ENCODE data around the gene SETD2. TPM values are rescaled to one million over a fixed set of nuclear protein-coding genes. Genes with fewer than 3 reads are reported as not detected.
"Not testable (repeated sequence)": the region's sequence is repeated elsewhere in the genome, so short reads cannot be mapped to it uniquely, and the experiment has no call there.

The SETD2 gene
- total RNA-seq, 1 donor from 2014 or later = 73.9 TPM

DNA sequence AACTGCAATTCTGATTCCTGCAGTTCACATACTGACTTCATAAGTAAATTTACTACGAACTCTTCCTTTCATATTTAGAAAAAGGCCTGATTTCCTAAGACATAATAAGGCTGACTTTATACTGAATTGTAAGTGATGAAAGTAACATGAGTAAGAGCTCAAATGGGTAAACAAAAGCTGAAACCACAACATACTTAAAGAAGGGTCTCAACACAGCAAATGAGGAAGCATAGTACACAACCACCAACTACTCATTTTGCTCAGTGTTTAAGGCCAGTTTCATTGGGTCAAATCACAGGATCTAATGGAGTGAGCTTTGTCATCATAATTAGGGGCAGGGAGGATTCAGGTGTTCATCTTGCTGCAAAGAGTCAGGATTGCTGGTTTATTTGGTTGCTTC is 81.4 kb downstream of the SETD2 start:
- TF ChIP-seq, protein P1, sequence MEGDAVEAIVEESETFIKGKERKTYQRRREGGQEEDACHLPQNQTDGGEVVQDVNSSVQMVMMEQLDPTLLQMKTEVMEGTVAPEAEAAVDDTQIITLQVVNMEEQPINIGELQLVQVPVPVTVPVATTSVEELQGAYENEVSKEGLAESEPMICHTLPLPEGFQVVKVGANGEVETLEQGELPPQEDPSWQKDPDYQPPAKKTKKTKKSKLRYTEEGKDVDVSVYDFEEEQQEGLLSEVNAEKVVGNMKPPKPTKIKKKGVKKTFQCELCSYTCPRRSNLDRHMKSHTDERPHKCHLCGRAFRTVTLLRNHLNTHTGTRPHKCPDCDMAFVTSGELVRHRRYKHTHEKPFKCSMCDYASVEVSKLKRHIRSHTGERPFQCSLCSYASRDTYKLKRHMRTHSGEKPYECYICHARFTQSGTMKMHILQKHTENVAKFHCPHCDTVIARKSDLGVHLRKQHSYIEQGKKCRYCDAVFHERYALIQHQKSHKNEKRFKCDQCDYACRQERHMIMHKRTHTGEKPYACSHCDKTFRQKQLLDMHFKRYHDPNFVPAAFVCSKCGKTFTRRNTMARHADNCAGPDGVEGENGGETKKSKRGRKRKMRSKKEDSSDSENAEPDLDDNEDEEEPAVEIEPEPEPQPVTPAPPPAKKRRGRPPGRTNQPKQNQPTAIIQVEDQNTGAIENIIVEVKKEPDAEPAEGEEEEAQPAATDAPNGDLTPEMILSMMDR (IDR thresholded peaks at IDR 0.05; ENCODE audit: unreplicated experiment) = no peak
- H3K9me3 Mint-ChIP-seq (ENCODE audit: low read depth) = no peaks in the 10 kb centered on the region
- H3K27ac Mint-ChIP-seq = no peak overlapping the region
- no peak for DNase-seq (ENCODE audit: low spot score, unreplicated experiment)
- peaks cover 20% of the 10 kb centered on the region for H3K36me3 Mint-ChIP-seq (ENCODE audit: insufficient read depth)
- H3K4me1 Mint-ChIP-seq (ENCODE audit: low read depth) = no peaks in the 10 kb centered on the region
- no peak overlapping the region for H3K4me3 Mint-ChIP-seq (ENCODE audit: low read depth)
- no peaks in the 10 kb centered on the region for H3K27me3 Mint-ChIP-seq

DNA sequence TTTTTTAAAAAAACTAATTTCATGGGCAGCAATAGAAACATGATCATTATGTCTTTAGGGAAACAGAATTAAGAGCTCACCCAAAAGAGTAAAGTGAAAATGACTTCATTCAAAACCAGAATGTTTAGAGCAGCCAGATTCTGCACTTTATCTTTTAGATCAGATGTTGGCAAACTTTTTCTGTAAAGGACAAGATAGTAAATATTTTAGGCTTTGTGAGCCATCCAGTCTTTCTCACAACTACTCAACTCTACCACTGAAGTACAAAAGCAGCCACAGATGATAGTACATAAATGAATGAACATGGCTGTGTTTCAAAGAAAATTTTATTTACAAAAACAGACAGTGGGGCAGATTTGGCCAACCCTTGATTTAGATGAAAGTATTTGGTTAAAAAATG is 84.5 kb downstream of the SETD2 start:
- TF ChIP-seq, protein P1 (IDR thresholded peaks at IDR 0.05; ENCODE audit: unreplicated experiment) = no peak
- Mint-ChIP-seq H3K36me3 (ENCODE audit: insufficient read depth) (peaks cover 20% of the 10 kb centered on the region), H3K4me3 (ENCODE audit: low read depth) (no peak overlapping the region), H3K27me3 (no peaks in the 10 kb centered on the region), H3K9me3 (ENCODE audit: low read depth) (no peaks in the 10 kb centered on the region), H3K27ac (no peak overlapping the region), H3K4me1 (ENCODE audit: low read depth) (no peaks in the 10 kb centered on the region)
- no peak for DNase-seq (ENCODE audit: low spot score, unreplicated experiment)

DNA sequence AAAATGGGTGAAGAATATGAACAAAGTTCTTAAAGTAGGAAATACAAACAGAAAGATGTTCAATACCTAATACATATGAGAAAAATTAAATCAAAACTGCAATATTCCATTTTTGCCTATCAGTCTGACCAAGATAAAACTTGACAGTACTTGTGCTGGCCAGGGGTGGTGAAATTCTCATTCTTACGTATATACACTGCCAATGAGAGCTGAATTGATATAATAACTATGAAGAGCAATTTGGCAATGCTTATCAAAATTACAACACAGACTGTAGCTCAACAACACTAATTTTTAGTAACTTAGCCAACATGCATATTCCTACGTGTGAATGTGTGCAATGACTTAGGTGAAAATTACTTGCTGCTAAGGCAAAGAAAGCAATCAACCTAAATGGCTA is 90.2 kb downstream of the SETD2 start:
- H3K36me3 Mint-ChIP-seq (ENCODE audit: insufficient read depth) = peaks cover 8% of the 10 kb centered on the region
- no peak overlapping the region for H3K27ac Mint-ChIP-seq
- no peaks in the 10 kb centered on the region for H3K4me1 Mint-ChIP-seq (ENCODE audit: low read depth)
- no peaks in the 10 kb centered on the region for H3K27me3 Mint-ChIP-seq
- no peak for DNase-seq (ENCODE audit: low spot score, unreplicated experiment)
- no peaks in the 10 kb centered on the region for H3K9me3 Mint-ChIP-seq (ENCODE audit: low read depth)
- H3K4me3 Mint-ChIP-seq (ENCODE audit: low read depth) = no peak overlapping the region
- TF ChIP-seq, protein P1 (IDR thresholded peaks at IDR 0.05; ENCODE audit: unreplicated experiment) = no peak

DNA sequence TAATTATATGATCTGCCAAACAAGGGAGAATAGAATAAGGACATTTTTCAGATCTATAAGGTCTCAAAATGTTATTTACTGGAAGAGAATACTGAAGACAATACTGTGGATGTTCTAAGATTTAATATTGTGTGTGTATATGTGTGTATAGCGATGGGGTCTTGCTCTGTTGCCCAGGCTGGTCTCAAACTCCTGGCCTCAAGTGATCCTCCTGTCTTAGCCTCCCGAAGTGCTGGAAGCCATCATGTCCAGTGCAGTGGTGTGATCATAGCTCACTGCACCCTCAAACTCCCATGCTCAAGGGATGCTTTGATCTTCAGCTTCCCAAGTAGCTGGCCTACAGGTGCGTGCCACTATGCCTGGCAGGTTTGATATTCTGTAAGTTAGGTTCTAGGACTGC is 93.1 kb downstream of the SETD2 start:
- no peak for DNase-seq (ENCODE audit: low spot score, unreplicated experiment)
- TF ChIP-seq, protein P1 (IDR thresholded peaks at IDR 0.05; ENCODE audit: unreplicated experiment) = no peak
- H3K4me1 Mint-ChIP-seq (ENCODE audit: low read depth) = peaks cover 12% of the 10 kb centered on the region
- H3K27me3 Mint-ChIP-seq = no peaks in the 10 kb centered on the region
- peaks cover 9% of the 10 kb centered on the region for H3K36me3 Mint-ChIP-seq (ENCODE audit: insufficient read depth)
- H3K9me3 Mint-ChIP-seq (ENCODE audit: low read depth) = no peaks in the 10 kb centered on the region
- no peak overlapping the region for H3K27ac Mint-ChIP-seq
- no peak overlapping the region for H3K4me3 Mint-ChIP-seq (ENCODE audit: low read depth)

DNA sequence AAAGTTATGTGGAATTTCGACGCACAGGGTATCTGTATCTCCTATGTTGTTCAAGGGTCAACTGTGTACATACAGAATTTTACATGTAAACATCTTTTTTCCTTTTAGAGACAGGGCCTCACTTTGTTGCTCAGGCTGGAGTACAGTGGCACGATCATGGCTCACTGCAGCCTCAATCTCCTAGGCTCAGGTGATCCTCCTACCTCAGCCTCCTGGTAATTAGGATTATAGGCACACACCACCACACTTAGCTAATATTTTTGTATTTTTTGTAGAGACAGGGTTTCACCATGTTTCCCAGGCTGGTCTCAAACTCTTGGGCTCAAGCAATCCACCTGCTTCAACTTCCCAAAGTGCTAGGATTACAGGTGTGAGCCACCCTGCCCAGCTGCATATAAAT is 97.7 kb downstream of the SETD2 start:
- H3K9me3 Mint-ChIP-seq (ENCODE audit: low read depth); H3K4me3 Mint-ChIP-seq (ENCODE audit: low read depth); H3K27me3 Mint-ChIP-seq; DNase-seq (ENCODE audit: low spot score, unreplicated experiment): not testable (repeated sequence)
- peak overlapping the region; percentile 49 for H3K27ac Mint-ChIP-seq
- H3K4me1 Mint-ChIP-seq (ENCODE audit: low read depth) = peaks cover 16% of the 10 kb centered on the region
- H3K36me3 Mint-ChIP-seq (ENCODE audit: insufficient read depth) = peaks cover 19% of the 10 kb centered on the region

DNA sequence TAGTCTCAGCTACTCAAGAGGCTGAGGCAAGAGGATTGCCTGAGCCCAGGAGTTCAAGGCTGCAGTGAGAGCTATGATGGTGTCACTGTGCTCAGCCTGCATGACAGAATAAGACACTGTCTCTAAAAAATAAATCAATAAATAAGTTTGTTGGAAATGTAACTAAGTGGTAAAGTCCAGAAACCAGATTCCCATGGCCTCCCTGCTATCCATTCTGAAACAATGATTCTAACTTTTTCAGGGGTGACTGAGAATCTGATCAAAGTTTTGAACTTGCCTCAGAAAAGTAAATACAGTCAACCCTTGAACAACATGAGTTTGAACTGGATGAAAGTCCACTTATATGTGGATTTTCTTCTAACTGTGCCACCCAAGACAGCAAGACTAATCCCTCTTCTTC is 98.2 kb downstream of the SETD2 start:
- H3K9me3 Mint-ChIP-seq (ENCODE audit: low read depth) = no peaks in the 10 kb centered on the region
- H3K4me3 Mint-ChIP-seq (ENCODE audit: low read depth) = no peak overlapping the region
- H3K27ac Mint-ChIP-seq = no peak overlapping the region
- DNase-seq (ENCODE audit: low spot score, unreplicated experiment) = no peak
- no peaks in the 10 kb centered on the region for H3K27me3 Mint-ChIP-seq
- peaks cover 16% of the 10 kb centered on the region for H3K4me1 Mint-ChIP-seq (ENCODE audit: low read depth)
- H3K36me3 Mint-ChIP-seq (ENCODE audit: insufficient read depth) = peaks cover 22% of the 10 kb centered on the region
- TF ChIP-seq, protein P1 (IDR thresholded peaks at IDR 0.05; ENCODE audit: unreplicated experiment) = no peak
